NCI-H146 treated with DMSO at 0.1 percent for 48 hours (cell line): Measurements from ENCODE around the gene FBXL17.

ENCODE experiments used
- DNase-seq: peaks from one replicate; lab custom pipeline; 2025; ENCODE audit not compliant: unreplicated experiment; lab: John Stamatoyannopoulos, UW

Gene FBXL17

DNA sequence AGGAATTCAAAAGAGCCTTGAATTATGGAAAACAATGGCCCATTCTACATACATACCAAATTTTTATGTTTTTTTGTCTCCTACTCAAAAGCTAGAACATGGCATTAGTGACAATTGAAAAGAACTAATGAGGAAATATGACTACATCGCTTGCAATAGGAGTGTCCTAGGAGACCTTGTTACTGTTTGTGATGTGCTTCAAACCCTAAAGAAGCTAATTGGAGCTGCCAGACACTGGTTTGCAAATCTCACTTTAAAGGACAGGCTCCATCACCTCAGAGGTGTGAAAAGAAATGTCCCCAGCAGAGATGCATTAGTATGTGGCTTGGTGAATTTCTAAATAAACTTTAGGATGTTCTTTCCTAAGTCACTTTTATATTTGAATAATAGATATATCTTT is 356.9 kb downstream of the FBXL17 start:
- DNase-seq, result no peak

GRCh38 chr5:108016101-108016500 is 365.8 kb downstream of the FBXL17 start:
- DNase-seq, result no peak

DNA sequence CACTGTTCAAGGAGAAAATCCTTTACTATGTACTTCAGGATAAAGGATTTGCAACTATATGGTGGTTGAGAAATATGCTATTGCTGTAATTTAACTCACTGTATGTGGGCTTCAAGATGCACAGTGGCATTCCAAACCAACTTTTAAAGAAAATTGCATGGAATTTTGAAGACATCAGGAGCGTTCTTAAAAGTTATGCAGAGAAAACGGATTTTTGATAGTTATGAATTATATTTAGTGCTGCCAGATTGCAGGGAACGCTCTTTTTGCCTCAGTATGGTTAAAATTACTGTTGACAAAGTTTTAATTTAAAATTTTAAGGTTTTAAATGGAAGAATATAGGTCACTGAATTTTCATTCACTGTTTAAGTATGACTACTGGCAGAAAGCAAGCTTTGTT is 375.1 kb downstream of the FBXL17 start:
- DNase-seq, result no peak

DNA sequence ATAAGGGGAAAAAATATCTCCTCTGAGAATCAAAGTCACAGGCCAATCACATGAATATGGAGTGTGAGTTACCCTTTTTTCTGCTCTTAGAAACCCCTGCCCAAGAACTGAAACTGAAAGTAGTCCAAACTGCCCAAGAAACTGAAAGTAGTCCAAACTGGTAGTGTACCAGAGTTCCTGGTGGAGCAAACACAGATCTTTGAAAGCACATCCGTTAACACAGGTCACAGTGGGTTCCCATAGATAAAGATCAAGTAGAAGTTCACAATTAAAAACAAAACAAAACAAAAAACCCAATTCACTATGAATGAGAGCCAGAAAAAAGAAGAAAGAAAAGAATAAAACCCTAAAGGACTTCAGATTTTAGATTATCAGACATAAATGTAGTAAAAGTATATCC is 378.7 kb downstream of the FBXL17 start:
- no peak for DNase-seq

- DNase-seq, result no peak
These were observed 380.7 kb downstream of the FBXL17 start for GRCh38 chr5:108001222-108001621.

GRCh38 chr5:107997338-107997980 is 384.4 kb downstream of the FBXL17 start:
- no peak for DNase-seq

DNA sequence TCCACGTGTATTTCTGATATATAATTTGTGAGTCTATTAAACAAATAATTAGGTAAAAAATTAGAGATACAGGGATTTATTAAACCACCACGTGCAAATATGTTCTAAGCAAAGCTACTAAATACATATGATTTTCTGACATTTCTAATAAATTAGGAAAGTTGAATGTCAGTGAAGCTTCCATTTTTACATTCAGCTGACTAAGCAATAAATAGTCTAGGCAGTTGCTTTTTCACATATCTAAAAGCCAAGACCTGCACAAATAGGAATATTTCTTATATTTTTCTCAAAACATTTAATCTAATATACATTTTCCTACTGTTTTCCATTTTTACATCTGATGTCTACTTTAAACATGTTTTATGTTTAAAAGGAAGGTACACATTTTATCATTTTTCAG is 388.6 kb downstream of the FBXL17 start:
- DNase-seq, result no peak

DNA sequence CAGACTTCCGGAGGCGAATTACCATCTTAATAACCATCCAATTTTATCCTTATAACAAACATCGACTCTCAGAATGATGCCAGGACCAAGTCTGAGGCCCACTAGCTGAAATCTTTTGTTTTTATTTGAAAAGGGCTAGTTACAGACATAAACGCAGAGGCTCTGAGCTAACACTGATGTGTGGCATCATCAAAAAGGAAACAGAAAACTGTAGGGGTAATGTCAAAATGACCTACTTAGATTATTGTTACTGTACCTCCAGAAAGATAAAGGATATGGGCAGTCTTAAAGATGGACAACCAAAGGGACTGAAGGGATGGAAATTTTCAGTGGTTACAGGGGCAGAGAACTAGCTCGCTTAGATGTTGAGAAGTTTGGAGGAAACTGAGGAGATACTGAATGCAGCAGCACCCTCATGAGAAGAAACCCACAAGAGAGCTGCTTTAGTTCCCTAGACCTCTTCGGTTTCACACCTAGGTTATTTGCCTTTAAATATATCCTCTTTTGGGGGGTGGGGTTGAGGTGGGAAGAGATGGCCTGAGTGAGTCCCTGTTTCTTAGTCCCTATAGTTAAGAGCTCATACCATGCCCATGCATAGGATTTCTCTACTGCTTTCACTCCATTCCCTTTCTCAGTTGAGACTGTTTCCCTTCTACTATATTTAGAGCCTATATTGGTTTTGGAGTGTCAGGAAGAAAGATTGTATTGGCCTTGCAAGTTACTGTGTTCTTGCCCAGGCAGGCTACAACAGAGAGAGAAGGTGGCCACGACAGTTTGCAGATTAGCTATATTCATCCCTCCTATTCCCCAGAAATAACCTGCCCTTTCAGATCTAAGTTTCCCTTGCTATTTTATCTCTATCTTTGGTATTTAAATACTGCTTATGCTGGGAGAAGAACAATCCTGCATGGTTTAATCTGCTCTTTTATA is 390.8 kb downstream of the FBXL17 start:
- DNase-seq, result no peak

DNA sequence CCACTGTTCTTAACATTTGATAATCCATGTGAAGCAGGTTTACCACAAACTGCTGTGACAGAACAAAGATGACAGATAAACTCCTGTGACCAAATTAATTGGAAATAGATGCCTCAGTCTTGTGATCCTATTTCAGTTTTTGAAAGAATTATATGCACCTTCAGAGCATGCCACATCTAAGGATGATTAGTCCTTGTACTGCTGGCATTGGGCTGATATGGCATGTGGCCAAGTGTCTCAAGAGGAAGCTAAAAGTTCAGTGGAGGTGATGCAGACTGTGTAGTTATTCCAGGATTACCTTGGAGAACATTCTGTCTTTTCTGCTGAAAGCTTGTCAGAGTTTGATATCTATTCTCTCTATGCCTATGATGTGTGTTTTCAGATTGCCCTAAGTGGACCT is 396.8 kb downstream of the FBXL17 start:
- DNase-seq, result no peak

- DNase-seq, result peak; percentile 18
These were observed 399.0 kb downstream of the FBXL17 start for GRCh38 chr5:107982703-107983425.

- DNase-seq, result no peak
These were observed 400.8 kb downstream of the FBXL17 start for GRCh38 chr5:107980923-107981692.

DNA sequence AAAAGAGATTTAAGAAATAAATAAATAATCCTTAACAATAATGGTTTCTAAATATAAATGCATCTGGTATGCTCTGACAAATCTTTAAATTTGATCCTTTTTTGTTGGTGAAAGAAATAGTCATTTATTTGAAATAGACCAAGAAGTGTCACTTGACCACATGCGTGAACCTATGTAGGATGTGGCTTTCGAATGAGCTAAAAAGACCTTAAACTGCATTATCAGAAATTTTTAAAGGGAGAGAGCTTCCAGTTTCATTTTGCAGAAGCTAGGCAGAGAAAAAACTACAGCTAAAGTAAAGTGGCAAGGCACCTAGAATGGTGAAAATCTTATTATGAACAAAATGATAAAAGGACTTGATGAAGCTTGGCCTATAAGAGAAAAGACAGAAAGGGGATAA is 402.0 kb downstream of the FBXL17 start:
- no peak for DNase-seq

GRCh38 chr5:107979291-107979690 is 402.6 kb downstream of the FBXL17 start:
- peak; percentile 71 for DNase-seq

DNA sequence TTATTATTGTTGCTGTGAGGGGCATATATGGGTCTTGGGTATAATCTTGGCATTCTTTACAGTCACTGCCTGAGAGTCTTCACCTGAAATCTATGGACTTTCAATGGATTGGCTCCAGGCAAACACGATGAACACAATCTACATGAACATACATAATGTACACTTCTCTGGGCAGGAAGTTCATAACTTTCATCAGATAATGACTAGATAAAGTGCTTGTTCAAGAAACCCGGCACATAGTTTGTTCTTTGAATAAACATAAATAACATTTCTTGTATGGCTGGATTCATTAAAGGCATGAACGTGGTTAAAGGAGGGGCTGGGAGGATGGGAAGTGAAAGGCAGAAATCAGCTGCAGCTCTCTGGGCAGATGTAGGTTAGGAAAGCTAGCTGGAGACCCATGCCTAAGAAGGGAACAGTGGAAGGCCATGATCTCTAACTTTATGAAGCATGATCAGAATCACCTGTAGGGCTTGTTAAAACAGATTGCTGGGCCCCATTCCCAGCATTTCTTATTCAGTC is 404.3 kb downstream of the FBXL17 start:
- DNase-seq, result no peak

DNA sequence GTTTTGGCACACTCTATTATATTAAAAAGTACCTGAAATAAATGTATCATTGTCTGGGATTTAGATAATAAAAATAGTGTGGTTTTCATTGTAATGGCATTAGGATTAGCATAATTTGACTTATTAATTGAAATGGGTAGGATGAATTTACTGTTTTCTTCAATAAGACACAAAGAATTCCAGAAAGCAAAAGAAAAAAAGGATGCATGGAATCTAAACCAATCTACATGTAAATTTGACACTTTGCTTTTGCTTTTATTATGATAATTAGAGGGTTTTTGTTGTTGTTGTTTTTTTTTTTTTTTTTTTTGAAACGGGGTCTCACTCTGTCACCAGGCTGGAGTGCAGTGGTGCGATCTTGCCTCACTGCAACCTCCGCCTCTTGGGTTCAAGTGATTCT is 406.3 kb downstream of the FBXL17 start:
- no peak for DNase-seq

DNA sequence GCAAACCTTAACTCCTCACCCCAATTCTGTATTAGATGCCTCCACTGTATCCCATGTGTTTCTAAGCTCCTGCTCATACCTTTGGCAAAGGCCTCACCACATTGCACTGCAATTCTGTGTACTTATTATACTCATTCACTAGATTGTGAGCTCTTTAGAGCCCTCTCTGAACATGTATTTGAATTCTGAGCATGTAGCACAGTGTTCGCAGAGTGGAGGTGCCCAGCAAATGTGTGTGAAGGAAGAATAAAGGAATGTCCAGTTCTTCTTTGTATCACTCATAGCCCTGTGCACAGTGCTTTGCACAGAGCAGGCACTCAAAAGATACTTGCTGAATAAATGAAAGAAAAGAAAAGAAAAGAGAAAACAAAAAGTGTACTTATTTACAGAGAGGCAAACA is 410.1 kb downstream of the FBXL17 start:
- no peak for DNase-seq

DNA sequence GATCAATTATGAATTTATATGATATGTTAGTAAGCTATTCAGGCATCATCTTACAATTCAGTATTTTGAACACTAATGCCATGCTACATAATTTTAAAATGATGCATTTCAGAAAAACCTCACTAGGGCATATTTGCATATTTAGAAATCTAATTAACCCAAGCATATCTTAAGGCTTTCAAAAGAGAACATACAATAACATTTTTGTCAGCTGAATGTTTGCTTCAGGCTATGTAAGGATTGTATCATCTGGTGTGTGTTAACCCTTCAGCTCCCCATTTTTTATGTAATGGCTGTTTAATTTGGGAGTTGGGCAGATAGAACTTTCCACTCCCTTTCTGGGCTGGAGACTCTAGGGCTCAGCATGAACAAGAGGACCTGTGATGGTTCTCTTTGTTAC is 412.1 kb downstream of the FBXL17 start:
- DNase-seq, result no peak

DNA sequence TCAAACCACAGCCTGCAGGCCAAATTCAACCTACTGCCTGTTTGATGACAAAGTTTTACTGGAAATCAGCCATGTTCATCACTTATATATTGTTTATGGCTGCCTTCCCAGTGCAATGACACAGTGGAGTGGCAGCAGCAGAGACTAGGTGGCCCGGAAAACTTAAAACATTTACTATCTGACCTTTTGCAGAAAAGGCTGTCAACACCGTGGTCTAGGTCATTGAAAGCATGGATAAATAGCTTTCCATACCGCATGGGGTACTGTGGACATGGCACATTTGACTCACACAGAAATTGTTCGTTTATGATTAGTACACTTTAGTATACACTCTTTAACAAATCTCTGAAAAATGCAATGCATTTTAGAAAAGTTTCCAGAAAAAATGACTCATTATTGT is 412.9 kb downstream of the FBXL17 start:
- DNase-seq, result no peak

DNA sequence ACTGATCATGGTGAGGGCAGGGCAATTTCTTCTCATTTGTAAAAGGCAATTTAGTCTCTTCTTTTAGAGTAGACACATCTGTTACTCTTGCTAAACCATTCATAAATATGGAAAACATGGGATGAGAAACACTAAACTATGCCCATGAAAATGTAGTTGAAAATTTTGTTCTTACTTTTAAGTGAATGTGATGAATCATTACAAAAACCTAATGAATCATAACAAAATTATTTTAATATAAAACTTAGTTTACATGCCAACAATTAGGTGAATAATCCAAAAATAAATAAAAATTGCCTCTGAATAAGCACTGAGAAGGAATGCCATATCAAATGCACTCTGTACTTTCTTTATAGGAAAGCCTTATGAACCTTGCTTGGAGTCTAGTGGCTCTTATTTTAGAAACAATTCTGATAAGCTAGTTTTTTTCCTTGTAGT is 413.5 kb downstream of the FBXL17 start:
- DNase-seq, result no peak

DNA sequence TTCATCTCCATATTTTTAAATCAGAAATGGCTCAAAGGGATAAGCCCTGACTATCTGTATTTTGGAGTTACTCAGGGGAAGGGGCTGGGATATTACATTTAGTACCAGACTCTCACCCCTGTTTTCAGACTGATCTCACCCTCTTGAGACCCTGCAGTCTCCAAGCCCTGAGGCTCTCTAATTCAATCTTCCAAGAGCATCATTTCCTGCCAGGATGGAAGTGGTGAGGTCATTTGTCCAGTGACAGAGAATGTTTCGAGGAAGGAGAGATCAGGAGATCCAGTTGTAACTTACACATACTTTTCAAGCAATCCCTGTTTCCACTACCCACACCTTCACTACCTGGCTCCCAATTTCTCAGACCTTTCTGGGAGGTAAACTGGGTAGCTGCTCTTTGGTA is 415.7 kb downstream of the FBXL17 start:
- DNase-seq, result no peak

- DNase-seq, result no peak
These were observed 417.2 kb downstream of the FBXL17 start for GRCh38 chr5:107964722-107965121.
